ENCODE measurements around the gene FUBP1. TPM values are rescaled to one million over a fixed set of nuclear protein-coding genes. Genes with fewer than 3 reads are reported as not detected.

The FUBP1 gene
- total RNA-seq, 3 donors from 2014 or later, result 96.0 to 186 (median 156) TPM

DNA sequence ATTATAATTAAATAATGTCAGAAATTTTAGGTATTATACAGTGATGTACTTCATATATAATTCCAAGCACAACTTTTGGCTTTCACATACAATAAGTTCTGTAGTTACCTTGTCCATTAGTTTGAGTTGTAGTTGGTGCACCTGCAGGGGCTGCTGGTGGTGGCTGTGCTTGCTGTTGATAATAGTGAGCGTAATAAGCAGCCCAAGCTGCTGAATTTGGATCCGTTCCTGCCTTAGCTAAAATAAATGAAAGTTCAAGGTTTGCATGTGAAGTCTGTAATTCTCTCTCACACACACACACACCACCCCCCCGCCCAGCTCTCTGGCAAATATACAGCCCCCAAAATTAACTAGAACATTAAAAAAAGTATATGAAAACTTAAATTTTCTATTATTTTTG, 22.4 kb downstream of the FUBP1 start:
- TF ChIP-seq POLR2AphosphoS5 (IDR thresholded peaks at IDR 0.05) (no peak), POLR2A (IDR thresholded peaks at IDR 0.05) (no peak)
- TF ChIP-seq, protein P1, sequence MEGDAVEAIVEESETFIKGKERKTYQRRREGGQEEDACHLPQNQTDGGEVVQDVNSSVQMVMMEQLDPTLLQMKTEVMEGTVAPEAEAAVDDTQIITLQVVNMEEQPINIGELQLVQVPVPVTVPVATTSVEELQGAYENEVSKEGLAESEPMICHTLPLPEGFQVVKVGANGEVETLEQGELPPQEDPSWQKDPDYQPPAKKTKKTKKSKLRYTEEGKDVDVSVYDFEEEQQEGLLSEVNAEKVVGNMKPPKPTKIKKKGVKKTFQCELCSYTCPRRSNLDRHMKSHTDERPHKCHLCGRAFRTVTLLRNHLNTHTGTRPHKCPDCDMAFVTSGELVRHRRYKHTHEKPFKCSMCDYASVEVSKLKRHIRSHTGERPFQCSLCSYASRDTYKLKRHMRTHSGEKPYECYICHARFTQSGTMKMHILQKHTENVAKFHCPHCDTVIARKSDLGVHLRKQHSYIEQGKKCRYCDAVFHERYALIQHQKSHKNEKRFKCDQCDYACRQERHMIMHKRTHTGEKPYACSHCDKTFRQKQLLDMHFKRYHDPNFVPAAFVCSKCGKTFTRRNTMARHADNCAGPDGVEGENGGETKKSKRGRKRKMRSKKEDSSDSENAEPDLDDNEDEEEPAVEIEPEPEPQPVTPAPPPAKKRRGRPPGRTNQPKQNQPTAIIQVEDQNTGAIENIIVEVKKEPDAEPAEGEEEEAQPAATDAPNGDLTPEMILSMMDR (IDR thresholded peaks at IDR 0.05), result no peak
- Histone ChIP-seq H3K9me3 (no peaks in the 10 kb centered on the region), H3K27me3 (no peaks in the 10 kb centered on the region), H3K27ac (no peak overlapping the region), H3K4me1 (no peaks in the 10 kb centered on the region), H3K4me3 (no peak overlapping the region), H3K36me3 (peaks cover 16% of the 10 kb centered on the region)
- intact Hi-C loops (cut with DNase I; ENCODE audit: low total_unique reads), result no loop called here
- DNase-seq (ENCODE audit: low spot score in 2 of 2), result no peak

DNA sequence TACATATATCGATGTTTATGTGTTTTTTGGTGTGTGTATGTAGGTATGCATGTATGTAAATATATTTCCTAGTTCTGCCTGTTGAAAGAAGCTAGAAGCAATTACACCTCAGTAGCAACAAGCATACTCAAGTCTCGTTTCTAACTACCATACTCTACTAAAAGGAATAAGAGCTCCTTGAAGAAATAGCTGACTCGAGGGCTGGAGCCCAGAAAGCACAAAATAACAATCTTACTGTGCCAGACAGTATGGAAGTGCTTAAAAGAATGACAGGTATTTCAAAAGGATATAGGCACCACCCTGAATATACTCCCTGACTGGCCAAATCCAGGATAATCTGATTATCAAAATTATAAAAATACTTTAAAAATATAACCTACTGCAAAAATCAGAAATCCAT, 23.2 kb downstream of the FUBP1 start:
- Histone ChIP-seq H3K4me1 (no peaks in the 10 kb centered on the region), H3K9me3 (no peaks in the 10 kb centered on the region), H3K4me3 (no peak overlapping the region), H3K27ac (no peak overlapping the region), H3K27me3 (no peaks in the 10 kb centered on the region), H3K36me3 (peaks cover 8% of the 10 kb centered on the region)
- intact Hi-C loops (cut with DNase I; ENCODE audit: low total_unique reads), result no loop called here
- TF ChIP-seq POLR2AphosphoS5 (IDR thresholded peaks at IDR 0.05) (no peak), POLR2A (IDR thresholded peaks at IDR 0.05) (no peak)
- TF ChIP-seq, protein P1 (IDR thresholded peaks at IDR 0.05), result no peak
- DNase-seq (ENCODE audit: low spot score in 2 of 2), result no peak

DNA sequence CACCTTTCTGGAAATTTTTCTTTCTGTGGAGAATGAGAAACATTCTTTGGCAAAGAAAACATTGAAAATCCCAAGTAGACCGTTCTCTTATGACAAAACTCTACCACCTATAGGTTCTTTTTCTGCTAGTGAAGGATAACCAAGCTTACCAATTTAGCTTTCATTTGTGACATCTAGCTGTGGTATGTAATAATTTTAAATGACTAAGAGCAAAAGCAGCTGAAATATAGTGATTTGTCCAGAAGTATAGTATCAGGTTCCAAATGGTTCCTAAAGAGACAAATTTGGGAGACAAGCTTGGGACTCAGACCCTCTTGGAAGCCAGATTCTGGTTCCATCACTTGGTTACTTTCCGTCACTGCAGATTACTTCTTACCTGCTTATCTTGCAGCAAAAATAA, 24.4 kb downstream of the FUBP1 start:
- DNase-seq (ENCODE audit: low spot score in 2 of 2), result no peak
- Histone ChIP-seq H3K27me3 (no peaks in the 10 kb centered on the region), H3K9me3 (no peaks in the 10 kb centered on the region), H3K4me3 (no peak overlapping the region), H3K27ac (no peak overlapping the region), H3K36me3 (no peaks in the 10 kb centered on the region), H3K4me1 (no peaks in the 10 kb centered on the region)
- TF ChIP-seq POLR2A (IDR thresholded peaks at IDR 0.05) (no peak), POLR2AphosphoS5 (IDR thresholded peaks at IDR 0.05) (no peak)
- TF ChIP-seq, protein P1 (IDR thresholded peaks at IDR 0.05), result no peak
- intact Hi-C loops (cut with DNase I; ENCODE audit: low total_unique reads), result no loop called here

DNA sequence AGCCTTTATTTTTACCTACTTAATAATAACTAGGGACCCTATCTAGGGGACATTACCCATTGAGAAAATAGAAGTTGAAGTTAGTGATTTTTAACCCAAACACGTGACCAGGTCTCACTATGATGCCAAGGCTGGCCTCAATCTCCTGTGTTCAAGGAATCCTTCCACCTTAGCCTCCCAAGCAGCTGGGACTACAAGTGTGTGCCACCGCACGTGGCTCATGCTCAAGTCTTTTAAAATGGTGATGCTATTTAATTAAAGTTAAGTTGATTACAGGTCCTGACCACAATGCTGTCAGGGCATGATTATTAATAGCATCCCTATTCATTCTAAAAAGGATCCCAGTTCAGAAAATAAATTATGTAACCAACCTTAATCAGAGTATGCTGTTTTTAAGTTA, 25.0 kb downstream of the FUBP1 start:
- no peaks in the 10 kb centered on the region for H3K9me3 ChIP-seq
- intact Hi-C loops (cut with DNase I; ENCODE audit: low total_unique reads), result no loop called here
- no peaks in the 10 kb centered on the region for H3K36me3 ChIP-seq
- H3K4me1 ChIP-seq, result no peaks in the 10 kb centered on the region
- H3K27me3 ChIP-seq, result no peaks in the 10 kb centered on the region
- no peak for TF ChIP-seq POLR2A (IDR thresholded peaks at IDR 0.05)
- TF ChIP-seq, protein P1 (IDR thresholded peaks at IDR 0.05), result no peak
- TF ChIP-seq POLR2AphosphoS5 (IDR thresholded peaks at IDR 0.05), result no peak
- no peak for DNase-seq (ENCODE audit: low spot score in 2 of 2)
- H3K4me3 ChIP-seq, result no peak overlapping the region
- no peak overlapping the region for H3K27ac ChIP-seq

DNA sequence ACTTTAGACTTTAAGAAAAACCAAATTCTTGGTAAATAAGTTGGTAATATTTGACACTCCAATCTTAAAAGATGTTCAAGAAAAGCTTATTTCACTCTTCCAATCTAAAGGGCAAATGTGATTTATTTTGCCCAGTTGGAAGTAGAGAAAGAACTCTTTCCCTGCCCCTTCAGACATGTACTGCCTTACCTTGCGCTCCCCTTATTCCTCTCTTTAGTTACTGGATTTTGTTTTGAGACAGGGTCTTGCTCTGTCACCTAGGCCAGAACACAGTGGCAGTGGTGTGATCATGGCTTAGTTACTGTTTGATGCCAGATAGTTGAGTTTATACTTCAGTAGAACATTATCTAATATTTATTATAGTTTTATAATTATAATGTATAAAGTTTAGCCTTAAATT, 27.5 kb downstream of the FUBP1 start:
- Histone ChIP-seq H3K36me3 (peaks cover 5% of the 10 kb centered on the region), H3K27ac (no peak overlapping the region), H3K4me1 (no peaks in the 10 kb centered on the region), H3K27me3 (no peaks in the 10 kb centered on the region), H3K9me3 (no peaks in the 10 kb centered on the region), H3K4me3 (no peak overlapping the region)
- no peak for TF ChIP-seq POLR2AphosphoS5 (IDR thresholded peaks at IDR 0.05)
- no peak for TF ChIP-seq POLR2A (IDR thresholded peaks at IDR 0.05)
- intact Hi-C loops (cut with DNase I; ENCODE audit: low total_unique reads), result no loop called here
- DNase-seq (ENCODE audit: low spot score in 2 of 2), result no peak

DNA sequence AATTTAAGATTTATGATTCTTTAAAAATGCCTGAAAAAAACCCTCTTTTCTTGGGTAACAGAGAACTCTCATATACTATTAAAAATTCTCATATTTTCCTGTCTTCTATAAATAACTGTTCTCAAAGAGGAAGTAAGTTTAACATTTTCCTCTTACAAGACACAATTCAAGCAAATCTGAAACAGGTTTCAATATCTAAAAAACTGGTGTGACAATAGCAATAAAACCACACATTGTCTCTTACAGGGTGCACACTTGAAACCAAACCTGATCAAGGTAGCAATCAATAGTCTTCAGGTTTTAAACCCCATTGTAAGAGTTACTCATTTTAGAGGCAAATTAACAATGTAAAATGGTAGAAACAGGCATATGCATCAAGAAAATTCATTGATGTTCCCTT, 28.0 kb downstream of the FUBP1 start:
- H3K27me3 ChIP-seq, result no peaks in the 10 kb centered on the region
- no peak overlapping the region for H3K4me3 ChIP-seq
- H3K4me1 ChIP-seq, result no peaks in the 10 kb centered on the region
- DNase-seq (ENCODE audit: low spot score in 2 of 2), result no peak
- H3K9me3 ChIP-seq, result no peaks in the 10 kb centered on the region
- H3K27ac ChIP-seq, result no peak overlapping the region
- TF ChIP-seq, protein P1 (IDR thresholded peaks at IDR 0.05), result no peak
- no peak for TF ChIP-seq POLR2A (IDR thresholded peaks at IDR 0.05)
- TF ChIP-seq POLR2AphosphoS5 (IDR thresholded peaks at IDR 0.05), result no peak
- intact Hi-C loops (cut with DNase I; ENCODE audit: low total_unique reads), result no loop called here
- peaks cover 7% of the 10 kb centered on the region for H3K36me3 ChIP-seq
